Bronchial epithelial cell (primary cell): ENCODE results near the gene CYP4V2. TPM values are rescaled to one million over a fixed set of nuclear protein-coding genes. Genes with fewer than 3 reads are reported as not detected.

ENCODE experiments used
- DNase-seq: peaks from one replicate; pipeline ENCODE4 v3.0.0-alpha.2; 2010; ENCODE audit warnings: low read depth
- FAIRE-seq: peaks from 2 replicates; lab custom pipeline; 2011; peaks lifted over from hg19 to GRCh38; lab: Jason Lieb, UNC
- H3K27me3 ChIP-seq: 2 replicates; pipeline ENCODE4 v1.5.1; 2011; ENCODE audit warnings: low read length; ENCODE audit not compliant: control insufficient read depth, insufficient read depth
- H3K36me3 ChIP-seq: 2 replicates; pipeline ENCODE4 v1.5.1; 2011; ENCODE audit warnings: low read length; ENCODE audit not compliant: control insufficient read depth, insufficient read depth
- H3K4me3 ChIP-seq: 2 replicates; pipeline ENCODE4 v1.5.1; 2011; ENCODE audit warnings: mild to moderate bottlenecking, low read depth, low read length, control low read depth
- total RNA-seq: library from RNA; depleted of rRNA; stranded (reverse); fragments of >200 nt; gene quantifications from 2 replicates; pipeline ENCODE4 v1.2.1, GENCODE V29; 2014
- TF ChIP-seq, protein P1 (sequence below): IDR thresholded peaks from 2 replicates; pipeline ENCODE4 v1.5.1; 2011; ENCODE audit warnings: mild to moderate bottlenecking, moderate library complexity, low read length, control low read depth, inconsistent platforms; ENCODE audit not compliant: insufficient read depth, severe bottlenecking

CYP4V2 gene
- total RNA-seq, 1 donor from 2014 or later: 7.4 TPM

DNA sequence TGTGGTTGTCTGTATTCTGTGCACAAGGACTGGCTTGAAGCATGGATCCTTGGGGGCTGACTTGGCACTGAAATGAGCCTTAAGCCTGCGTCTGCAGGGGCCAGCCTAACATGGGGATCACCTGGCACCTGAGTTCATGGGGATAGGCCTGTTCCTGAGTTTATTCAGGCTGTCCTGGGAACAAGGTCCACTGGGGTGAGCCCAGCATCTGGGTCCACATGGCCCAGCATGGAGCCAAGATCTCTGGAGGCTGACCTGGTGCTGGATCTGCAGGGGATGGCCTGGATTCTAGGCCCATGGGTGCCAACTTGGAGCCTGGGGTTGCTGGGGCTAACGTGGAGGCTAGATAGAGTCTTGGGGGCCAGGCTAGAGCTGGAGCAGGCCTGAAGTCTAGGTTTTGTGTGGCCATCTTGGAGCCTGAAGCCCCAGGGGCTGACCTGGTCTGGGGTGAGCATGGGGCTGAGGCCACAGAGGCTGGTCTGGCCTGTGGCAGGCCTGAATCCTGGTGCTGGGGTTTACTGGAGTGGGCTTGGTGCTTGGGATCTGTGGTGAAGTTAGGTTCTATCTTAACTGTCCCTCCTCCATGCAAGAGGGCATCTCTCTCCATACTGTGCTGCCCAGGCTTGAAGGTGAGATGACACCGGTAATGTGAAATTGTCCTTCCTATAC is 35.3 kb downstream of the CYP4V2 start:
- Histone ChIP-seq H3K36me3 (no peaks in the 10 kb centered on the region), H3K27me3 (no peaks in the 10 kb centered on the region), H3K4me3 (no peak overlapping the region)
- no peak for FAIRE-seq
- TF ChIP-seq, protein P1, sequence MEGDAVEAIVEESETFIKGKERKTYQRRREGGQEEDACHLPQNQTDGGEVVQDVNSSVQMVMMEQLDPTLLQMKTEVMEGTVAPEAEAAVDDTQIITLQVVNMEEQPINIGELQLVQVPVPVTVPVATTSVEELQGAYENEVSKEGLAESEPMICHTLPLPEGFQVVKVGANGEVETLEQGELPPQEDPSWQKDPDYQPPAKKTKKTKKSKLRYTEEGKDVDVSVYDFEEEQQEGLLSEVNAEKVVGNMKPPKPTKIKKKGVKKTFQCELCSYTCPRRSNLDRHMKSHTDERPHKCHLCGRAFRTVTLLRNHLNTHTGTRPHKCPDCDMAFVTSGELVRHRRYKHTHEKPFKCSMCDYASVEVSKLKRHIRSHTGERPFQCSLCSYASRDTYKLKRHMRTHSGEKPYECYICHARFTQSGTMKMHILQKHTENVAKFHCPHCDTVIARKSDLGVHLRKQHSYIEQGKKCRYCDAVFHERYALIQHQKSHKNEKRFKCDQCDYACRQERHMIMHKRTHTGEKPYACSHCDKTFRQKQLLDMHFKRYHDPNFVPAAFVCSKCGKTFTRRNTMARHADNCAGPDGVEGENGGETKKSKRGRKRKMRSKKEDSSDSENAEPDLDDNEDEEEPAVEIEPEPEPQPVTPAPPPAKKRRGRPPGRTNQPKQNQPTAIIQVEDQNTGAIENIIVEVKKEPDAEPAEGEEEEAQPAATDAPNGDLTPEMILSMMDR: no peak
- DNase-seq: no peak

DNA sequence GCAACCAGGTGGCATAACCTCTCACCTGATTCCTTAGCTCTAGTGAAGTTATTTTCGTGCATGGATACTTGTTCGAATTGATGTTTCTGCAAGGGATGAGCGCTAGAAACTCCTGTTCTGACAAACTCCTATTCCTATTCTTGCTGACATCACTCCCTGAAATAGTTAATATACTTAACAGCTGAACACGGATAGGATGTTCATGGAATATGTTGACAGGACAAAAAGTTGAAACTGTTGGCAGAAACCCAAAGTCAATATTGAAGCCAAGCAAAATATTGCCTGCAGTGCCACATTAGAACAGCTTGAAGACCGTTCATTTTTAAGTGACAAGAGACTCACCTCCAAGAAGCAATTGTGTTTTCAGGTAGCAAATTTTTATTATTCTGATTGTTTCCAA is 35.9 kb downstream of the CYP4V2 start, which contains the start of gene KLKB1:
Gene KLKB1, plus strand, starts transcription at position 287 of the 400 bp plus-strand sequence. CDS start 689 bp downstream, outside the sequence.
- no peaks in the 10 kb centered on the region for H3K36me3 ChIP-seq
- FAIRE-seq (no peak), DNase-seq (peak; percentile 27)
- H3K27me3 ChIP-seq: no peaks in the 10 kb centered on the region
- H3K4me3 ChIP-seq: no peak within 1 kb of the TSS
- TF ChIP-seq, protein P1: no peak

DNA sequence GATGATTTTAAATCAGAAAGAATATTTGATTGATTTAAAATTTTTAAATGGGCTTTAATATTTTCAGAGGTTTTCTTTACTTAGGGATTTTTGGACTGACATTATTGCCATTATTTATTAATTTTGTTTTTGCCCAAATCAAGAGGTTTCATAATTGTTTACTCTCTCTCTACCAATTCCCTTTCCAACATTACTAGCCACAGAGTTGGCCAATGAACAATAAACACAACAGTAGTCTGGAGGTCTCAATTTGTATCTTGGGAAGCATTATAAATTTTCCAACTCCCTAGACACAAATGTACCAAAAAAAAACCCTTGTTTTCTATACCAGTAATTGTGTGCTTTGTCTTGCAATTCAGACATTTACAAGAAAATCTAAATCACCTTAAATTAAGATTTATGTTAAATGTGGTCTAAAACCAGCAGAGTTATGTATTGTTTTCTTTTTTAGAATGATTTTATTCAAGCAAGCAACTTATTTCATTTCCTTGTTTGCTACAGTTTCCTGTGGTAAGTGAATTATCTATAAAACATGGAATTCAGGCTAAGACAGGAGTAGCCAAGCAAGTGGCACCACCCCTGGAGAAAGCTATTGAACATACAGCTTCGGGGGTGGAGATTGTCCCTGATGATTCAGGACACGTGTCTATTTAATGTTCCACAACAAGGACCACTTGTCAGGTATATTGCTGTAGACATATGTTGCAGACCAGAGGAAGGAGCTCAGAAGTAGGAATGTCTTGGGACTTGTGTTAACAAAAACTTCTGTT is 36.6 kb downstream of the CYP4V2 start:
- FAIRE-seq (no peak), DNase-seq (peak; percentile 15)

DNA sequence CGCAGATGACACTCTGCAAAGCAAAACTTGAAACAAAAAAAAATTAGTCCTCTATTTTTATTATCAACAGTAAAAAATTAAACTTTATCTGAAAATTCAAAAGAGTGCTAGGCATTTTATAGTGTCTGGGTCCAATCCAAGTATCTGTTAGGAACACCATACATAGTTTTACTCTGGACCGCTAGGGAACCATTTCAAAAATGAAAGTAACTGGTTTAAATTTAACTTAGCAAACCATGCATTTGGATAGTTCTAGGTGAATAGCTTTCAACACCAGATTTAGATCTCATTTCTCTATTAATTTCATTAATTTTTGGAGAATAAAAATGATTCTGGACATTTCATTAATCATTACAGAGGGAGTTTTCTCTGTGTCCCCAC is 37.1 kb downstream of the CYP4V2 start:
- TF ChIP-seq, protein P1: no peak
- Histone ChIP-seq H3K4me3 (no peak overlapping the region), H3K36me3 (no peaks in the 10 kb centered on the region), H3K27me3 (no peaks in the 10 kb centered on the region)
- FAIRE-seq: no peak
- no peak for DNase-seq

More for the DNA sequence above, 36.6 kb downstream of the CYP4V2 start:
- TF ChIP-seq, protein P1: no peak
- H3K27me3 ChIP-seq: no peaks in the 10 kb centered on the region
- H3K36me3 ChIP-seq: no peaks in the 10 kb centered on the region
- no peak overlapping the region for H3K4me3 ChIP-seq

DNA sequence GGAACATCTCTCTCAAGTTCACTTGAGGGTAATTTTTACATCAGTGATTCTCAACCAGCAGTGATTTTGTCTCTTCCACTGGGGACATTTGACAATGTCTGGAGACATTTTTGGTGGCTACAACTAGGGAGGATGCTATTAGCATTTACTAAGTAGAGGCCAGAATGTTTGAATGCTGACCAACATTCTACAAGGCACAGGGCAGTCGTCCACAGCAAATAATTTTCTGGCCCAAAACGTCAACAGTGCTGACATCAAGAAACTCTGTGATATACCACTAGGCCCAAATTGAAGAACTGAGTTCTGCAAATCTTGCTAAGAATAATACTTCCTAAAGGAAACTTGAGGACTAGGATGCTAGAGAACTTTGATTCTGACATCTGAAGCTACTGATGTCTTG is 43.0 kb downstream of the CYP4V2 start:
- DNase-seq (no peak), FAIRE-seq (no peak)
- Histone ChIP-seq H3K27me3 (no peaks in the 10 kb centered on the region), H3K4me3 (no peak overlapping the region), H3K36me3 (no peaks in the 10 kb centered on the region)
- TF ChIP-seq, protein P1: no peak
